ENCODE results near the gene C10orf67.

- TF ChIP-seq CTCF (IDR thresholded peaks at IDR 0.05 in 4 of 5, conservative IDR thresholded peaks at IDR 0.05 in 1 of 5) (no peak), POLR2A (IDR thresholded peaks at IDR 0.05) (no peak)
Observed at GRCh38 chr10:23319835-23320234, 24.8 kb downstream of the C10orf67 start.
